K562 (cell line): ENCODE results near the gene BMP15. TPM values are rescaled to one million over a fixed set of nuclear protein-coding genes. Genes with fewer than 3 reads are reported as not detected.

Experiments
- ATAC-seq: fragments of 200-7000 bp; cut with Tn5 transposase; 3 replicates; pipeline ENCODE4 v1.9.1; 2020; ENCODE audit warnings: moderate library complexity
- BruUV-seq: library from RNA; stranded (reverse); fragments of 400-500 nt; replicated peaks from 2 replicates; lab custom pipeline; 2021; lab: Mats Ljungman, UMichigan
- CTCF ChIA-PET: fragments of 300-600 bp; formaldehyde crosslinking; extraction: SDS; loops from one replicate; lab custom pipeline; 2021; ENCODE audit warnings: low intra/inter-chr PET ratio; lab: Yijun Ruan, JAX
- POLR2A ChIA-PET: fragments of 300-600, 350-650 bp; sonication (Branson Sonifier 250); formaldehyde crosslinking; extraction: SDS; loops from one replicate; lab custom pipeline; 2021; ENCODE audit warnings: antibody characterized with exemption, inconsistent platforms; lab: Yijun Ruan, JAX
- DNase-seq, 4 experiments: peaks; one replicate each; pipeline versions ENCODE4 v3.0.0 to v3.0.0-alpha.2; 2011 to 2018; ENCODE audit warnings: low spot score in 3 of 4, mixed read lengths in 3 of 4; ENCODE audit errors: extremely low read depth in 1 of 4
- FAIRE-seq: peaks from 2 replicates; lab custom pipeline; 2011; peaks lifted over from hg19 to GRCh38; lab: Jason Lieb, UNC
- H2AFZ ChIP-seq: 2 replicates; pipeline ENCODE4 v1.6.0; 2011; ENCODE audit warnings: low read depth, low read length, control low read depth, inconsistent platforms
- H3K27ac ChIP-seq: fragments of 200-600 bp; 3 replicates; pipeline ENCODE4 v1.8.0; 2011; ENCODE audit warnings: low read depth, mild to moderate bottlenecking, control low read depth, inconsistent platforms, low read length, moderate library complexity, mixed read lengths; ENCODE audit errors: extremely low read depth
- H3K27me3 ChIP-seq, 2 experiments: fragments of 300-600 bp in 1 of 2; 2 replicates in 1 of 2; 3 replicates in 1 of 2; pipeline versions ENCODE4 v1.6.0 to v1.8.0; 2011; ENCODE audit warnings: inconsistent platforms in 2 of 2, low read length in 2 of 2, mild to moderate bottlenecking in 1 of 2, mixed read lengths in 1 of 2, moderate library complexity in 1 of 2; ENCODE audit not compliant: control insufficient read depth in 2 of 2, insufficient read depth in 2 of 2
- H3K36me3 ChIP-seq: fragments of 300-600 bp; 3 replicates; pipeline ENCODE4 v1.8.0; 2011; ENCODE audit warnings: mild to moderate bottlenecking, low read length, inconsistent platforms; ENCODE audit not compliant: control insufficient read depth, insufficient read depth
- H3K4me1 ChIP-seq, 2 experiments: fragments of 200-600 bp in 1 of 2; replicated peaks in 1 of 2; 2 replicates in 1 of 2; 3 replicates in 1 of 2; pipeline versions ENCODE4 v1.5.1 to v1.8.0; 2011; ENCODE audit warnings: inconsistent platforms in 2 of 2, low read length in 2 of 2, mild to moderate bottlenecking in 1 of 2, mixed read lengths in 1 of 2, moderate library complexity in 1 of 2; ENCODE audit not compliant: control insufficient read depth in 2 of 2, insufficient read depth in 2 of 2
- H3K4me2 ChIP-seq: 2 replicates; pipeline ENCODE4 v1.6.1; 2011; ENCODE audit warnings: low read length, control low read depth, inconsistent platforms, mixed read lengths; ENCODE audit not compliant: insufficient read depth
- H3K4me3 ChIP-seq: fragments of 200-600 bp; sonication (generic), shearing (Covaris generic); 2 replicates; pipeline ENCODE4 v1.5.1; 2016; ENCODE audit warnings: control low read depth, inconsistent platforms
- H3K79me2 ChIP-seq: fragments of 200-600 bp; 3 replicates; pipeline ENCODE4 v1.8.0; 2011; ENCODE audit warnings: low read length, inconsistent platforms; ENCODE audit not compliant: control insufficient read depth, insufficient read depth
- H3K9ac ChIP-seq, 2 experiments: 2 replicates each; pipeline versions ENCODE4 v1.6.0 to v1.6.1; 2011; ENCODE audit warnings: low read depth in 2 of 2, low read length in 2 of 2, control low read depth in 1 of 2, inconsistent platforms in 1 of 2, mild to moderate bottlenecking in 1 of 2, mixed read lengths in 1 of 2; ENCODE audit not compliant: insufficient read depth in 1 of 2
- H3K9me1 ChIP-seq: one replicate; pipeline ENCODE4 v1.6.0; 2011; ENCODE audit warnings: inconsistent platforms, mild to moderate bottlenecking, low read length, moderate library complexity; ENCODE audit not compliant: control insufficient read depth, insufficient read depth
- H3K9me3 ChIP-seq: replicated peaks from 2 replicates; pipeline ENCODE4 v1.5.1; 2011; ENCODE audit warnings: low read depth, low read length, inconsistent platforms; ENCODE audit not compliant: control insufficient read depth, insufficient read depth
- H4K20me1 ChIP-seq: replicated peaks from 2 replicates; pipeline ENCODE4 v1.6.1; 2011; ENCODE audit warnings: low read length, inconsistent platforms, mixed read lengths; ENCODE audit not compliant: control insufficient read depth, insufficient read depth
- DIDO1 ChIP-seq: fragments of 450-650 bp; IDR thresholded peaks from 2 replicates; pipeline ENCODE4 v1.6.1; 2016; ENCODE audit warnings: low read depth, missing biosample characterization, missing genetic modification characterization
- RBM14 ChIP-seq: fragments of 200-400 bp; formaldehyde crosslinking; IDR thresholded peaks from 2 replicates; pipeline ENCODE4 v1.6.1; 2018; ENCODE audit warnings: low read depth, mild to moderate bottlenecking, low read length, moderate library complexity, borderline replicate concordance; ENCODE audit not compliant: insufficient read depth
- ZNF146 ChIP-seq: IDR thresholded peaks from one replicate; pipeline ENCODE4 v1.6.1; 2018; ENCODE audit warnings: missing compliant biosample characterization; ENCODE audit not compliant: unreplicated experiment
- ZNF551 ChIP-seq: fragments of 250-450 bp; sonication (Bioruptor Pico); IDR thresholded peaks from 2 replicates; pipeline ENCODE4 v1.5.0; 2021; ENCODE audit warnings: mild to moderate bottlenecking, moderate library complexity
- ZNF609 ChIP-seq: sonication (generic); formaldehyde crosslinking; IDR thresholded peaks from 2 replicates; pipeline ENCODE4 v1.8.1; 2023; ENCODE audit warnings: missing genetic modification reagents, mild to moderate bottlenecking, borderline replicate concordance
- WGBS: fragments of 100-300 bp; shearing (Covaris generic); methylation state at CpG from one replicate; pipeline ENCODE4 v1.1.6; 2016; ENCODE audit warnings: low coverage, mixed read lengths; ENCODE audit not compliant: insufficient coverage; ENCODE audit errors: missing lambda C conversion rate; 5-methylcytosine and 5-hydroxymethylcytosine counted together
- in situ Hi-C: fragments of 300-500 bp; cut with MboI; formaldehyde crosslinking; loops from 4 replicates; pipeline ENCODE4 v1.15.0; 2018; ENCODE audit warnings: inconsistent platforms, mixed read lengths
- intact Hi-C: fragments of 100-400 bp; cut with micrococcal nuclease; formaldehyde crosslinking; loops from 2 replicates; pipeline ENCODE4 v1.14.2; 2022
- polyA plus RNA-seq, 8 experiments: library from polyadenylated mRNA; depleted of rRNA in 4 of 8; stranded (reverse) in 5 of 8; unstranded in 3 of 8; fragments of >200 nt; fragmentation: Nextera tagmentation in 2 of 8; fragmentation: Illumina TruSeq in 1 of 8; extraction: Ambion mirVana in 2 of 8; extraction: Trizol in 1 of 8; gene quantifications; 2 replicates each; pipeline versions ENCODE4 v1.2.1 to v1.2.3, GENCODE V29; 2011 to 2014; ENCODE audit warnings: inconsistent platforms in 1 of 8, missing spikeins in 1 of 8
- total RNA-seq, 7 experiments: library from RNA; depleted of rRNA in 6 of 7; stranded (reverse); fragments of >200 nt in 6 of 7; fragmentation: Illumina TruSeq in 2 of 7; extraction: Trizol in 2 of 7; gene quantifications; 2 replicates each; pipeline versions ENCODE4 v1.2.1 to v1.2.3, GENCODE V29; 2011 to 2021; ENCODE audit warnings: low replicate concordance in 1 of 7

The BMP15 gene
- total and polyA plus RNA-seq, 9 of the 15 experiments (the other 6 are each of a cell fraction or from before 2014, with no cell fraction given): not detected

GRCh38 chrX:50893466-50893865, 17.1 kb upstream of the BMP15 start:
- WGBS: 0% methylated on average over 1 of the region's 1 CpG
- in situ Hi-C loops (no loop called here), intact Hi-C loops (no loop called here)
- ChIA-PET POLR2A (interaction anchor here (1.4 kb wide), 1 partner anchor 10 kb away, joined by 3 read pairs; no protein-coding TSS in a partner anchor), CTCF (no interaction called here)
- H3K4me2 ChIP-seq: no peak overlapping the region
- no peak for DNase-seq
- ATAC-seq: no peak
- no peaks in the 10 kb centered on the region for H3K9me3 ChIP-seq
- no peaks in the 10 kb centered on the region for H3K36me3 ChIP-seq
- no peak for TF ChIP-seq ZNF551 (CRISPR knock-in tag)
- TF ChIP-seq RBM14: no peak
- H4K20me1 ChIP-seq: no peaks in the 10 kb centered on the region
- H2AFZ ChIP-seq: no peak overlapping the region
- BruUV-seq: no TSS peak
- no peak overlapping the region for H3K27ac ChIP-seq
- H3K9me1 ChIP-seq: no peaks in the 10 kb centered on the region
- no peaks in the 10 kb centered on the region for H3K27me3 ChIP-seq
- no peaks in the 10 kb centered on the region for H3K79me2 ChIP-seq
- FAIRE-seq: no peak
- no peak overlapping the region for H3K9ac ChIP-seq
- H3K4me3 ChIP-seq: no peak overlapping the region
- H3K4me1 ChIP-seq: no peaks in the 10 kb centered on the region

GRCh38 chrX:50905334-50905733, 5.2 kb upstream of the BMP15 start:
- ATAC-seq (no peak), DNase-seq (peak; percentile 7 to 39 (median 18)), FAIRE-seq (no peak)
- Histone ChIP-seq H3K27ac (no peak overlapping the region), H4K20me1 (no peaks in the 10 kb centered on the region), H3K4me2 (no peak overlapping the region), H3K36me3 (no peaks in the 10 kb centered on the region), H3K9me1 (no peaks in the 10 kb centered on the region), H3K4me3 (no peak overlapping the region), H3K79me2 (no peaks in the 10 kb centered on the region), H3K4me1 (no peaks in the 10 kb centered on the region), H3K27me3 (no peaks in the 10 kb centered on the region), H3K9ac (no peak overlapping the region), H3K9me3 (no peaks in the 10 kb centered on the region), H2AFZ (no peak overlapping the region)
- ChIA-PET CTCF (no interaction called here), POLR2A (no interaction called here)
- WGBS: 21% methylated on average over 10 of the region's 17 CpGs
- in situ Hi-C loops: no loop called here
- intact Hi-C loops: no loop called here
- no TSS peak for BruUV-seq
- no peak for TF ChIP-seq ZNF609 (CRISPR knock-in tag)
- TF ChIP-seq DIDO1 (tag): no peak
- no peak for TF ChIP-seq ZNF146 (CRISPR knock-in tag)
